Neural progenitor cell (in vitro differentiated cells): ENCODE data around the gene MCTP2. TPM values are rescaled to one million over a fixed set of nuclear protein-coding genes. Genes with fewer than 3 reads are reported as not detected.
A peak's percentile ranks its signal among the peaks of the same experiment; 100 is the strongest.

ENCODE experiments used
- DNase-seq: peaks from one replicate; pipeline ENCODE4 v3.0.0-alpha.2; 2016; ENCODE audit warnings: low spot score
- H2AFZ ChIP-seq: fragments of 200-600 bp; sonication (generic); replicated peaks from 2 replicates; pipeline ENCODE4 v1.6.1; 2016; ENCODE audit warnings: antibody characterized with exemption
- H3F3A ChIP-seq: fragments of 200-600 bp; sonication (generic); 2 replicates; pipeline ENCODE4 v1.6.1; 2016; ENCODE audit warnings: antibody characterized with exemption, low read depth
- H3K27ac ChIP-seq: fragments of 200-600 bp; sonication (generic); 2 replicates; pipeline ENCODE4 v1.5.1; 2016; ENCODE audit warnings: mild to moderate bottlenecking
- H3K27me3 ChIP-seq: fragments of 200-600 bp; sonication (generic); 2 replicates; pipeline ENCODE4 v1.6.1; 2016; ENCODE audit warnings: mild to moderate bottlenecking, moderate library complexity
- H3K36me3 ChIP-seq: fragments of 200-600 bp; sonication (generic); 2 replicates; pipeline ENCODE4 v1.5.1; 2016
- H3K4me1 ChIP-seq: fragments of 200-600 bp; sonication (generic); 2 replicates; pipeline ENCODE4 v1.6.1; 2016; ENCODE audit warnings: mixed run types
- H3K4me2 ChIP-seq: fragments of 200-600 bp; sonication (generic); 2 replicates; pipeline ENCODE4 v1.6.1; 2016
- H3K4me3 ChIP-seq: fragments of 200-600 bp; sonication (generic); 2 replicates; pipeline ENCODE4 v1.5.1; 2016
- H3K79me2 ChIP-seq: fragments of 200-600 bp; sonication (generic); 2 replicates; pipeline ENCODE4 v1.6.1; 2016; ENCODE audit warnings: low read depth
- H3K9ac ChIP-seq: fragments of 200-600 bp; sonication (generic); 2 replicates; pipeline ENCODE4 v1.6.1; 2016
- H3K9me3 ChIP-seq: fragments of 200-600 bp; sonication (generic); 2 replicates; pipeline ENCODE4 v1.5.1; 2016; ENCODE audit warnings: low read depth
- H4K20me1 ChIP-seq: fragments of 200-600 bp; sonication (generic); 2 replicates; pipeline ENCODE4 v1.6.1; 2016; ENCODE audit warnings: low read depth
- H3K27ac Mint-ChIP-seq: 3 replicates; pipeline ENCODE4 v1.8.0; 2021; ENCODE audit warnings: mixed read lengths
- H3K27me3 Mint-ChIP-seq: 2 replicates; pipeline ENCODE4 v1.8.0; 2022; ENCODE audit warnings: low read depth, mild to moderate bottlenecking, inconsistent platforms, moderate library complexity, mixed read lengths; ENCODE audit not compliant: insufficient read depth
- H3K36me3 Mint-ChIP-seq: 3 replicates; pipeline ENCODE4 v1.8.0; 2021; ENCODE audit warnings: mixed read lengths
- H3K4me1 Mint-ChIP-seq: 3 replicates; pipeline ENCODE4 v1.8.0; 2021; ENCODE audit warnings: mixed read lengths
- H3K4me3 Mint-ChIP-seq: 3 replicates; pipeline ENCODE4 v1.8.0; 2021; ENCODE audit warnings: mild to moderate bottlenecking, moderate library complexity, mixed read lengths
- H3K9me3 Mint-ChIP-seq: 3 replicates; pipeline ENCODE4 v1.8.0; 2020; ENCODE audit warnings: mixed read lengths
- EZH2 ChIP-seq: fragments of 200-600 bp; sonication (generic); IDR thresholded peaks from 2 replicates; pipeline ENCODE4 v1.6.1; 2017; ENCODE audit warnings: antibody characterized with exemption, mild to moderate bottlenecking, moderate library complexity
- EZH2phosphoT487 ChIP-seq: fragments of 200-600 bp; sonication (generic); IDR thresholded peaks from 2 replicates; pipeline ENCODE4 v1.6.1; 2017; ENCODE audit warnings: antibody characterized with exemption
- total RNA-seq: library from RNA; depleted of rRNA; stranded (reverse); fragments of >200 nt; gene quantifications from 2 replicates; pipeline ENCODE4 v1.2.3, GENCODE V29; 2015; ENCODE audit warnings: low replicate concordance
- TF ChIP-seq, protein P1 (sequence below): fragments of 200-600 bp; sonication (generic); IDR thresholded peaks from 2 replicates; pipeline ENCODE4 v1.5.1; 2017; ENCODE audit warnings: antibody characterized with exemption, mild to moderate bottlenecking

The MCTP2 gene
- total RNA-seq, 1 donor from 2014 or later, result 0.17 TPM

DNA sequence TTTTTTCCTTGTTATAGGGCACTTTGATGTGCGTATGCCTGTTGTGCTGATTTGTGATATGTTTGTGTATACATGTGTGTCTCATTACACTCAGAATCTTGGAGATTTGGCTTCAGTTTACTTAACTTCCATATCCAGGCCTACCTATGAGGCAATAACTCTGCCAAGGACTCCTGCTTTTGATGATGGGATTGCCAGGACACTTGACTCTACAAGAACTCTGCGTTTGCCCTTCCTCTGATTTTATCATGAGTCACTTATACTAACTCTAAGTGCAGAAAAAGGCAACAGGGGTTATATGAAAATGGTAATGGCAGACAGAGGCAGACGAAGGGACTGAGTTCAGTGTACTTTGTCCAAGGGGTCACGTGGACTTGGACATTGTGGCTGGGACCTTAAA lies 33.6 kb downstream of the MCTP2 start:
- Histone ChIP-seq H3K27ac (no peak overlapping the region), H3K9ac (no peak overlapping the region), H2AFZ (no peak overlapping the region), H3K36me3 (no peaks in the 10 kb centered on the region), H3K4me1 (no peaks in the 10 kb centered on the region), H3K79me2 (no peaks in the 10 kb centered on the region), H3K4me2 (no peak overlapping the region), H3K4me3 (no peak overlapping the region), H3K9me3 (no peaks in the 10 kb centered on the region), H3F3A (no peaks in the 10 kb centered on the region), H4K20me1 (no peaks in the 10 kb centered on the region), H3K27me3 (no peaks in the 10 kb centered on the region)
- Mint-ChIP-seq H3K36me3 (no peaks in the 10 kb centered on the region), H3K4me1 (no peaks in the 10 kb centered on the region), H3K4me3 (no peak overlapping the region), H3K9me3 (no peaks in the 10 kb centered on the region), H3K27ac (no peak overlapping the region), H3K27me3 (peaks cover 2% of the 10 kb centered on the region)
- DNase-seq, result no peak
- no peak for TF ChIP-seq EZH2phosphoT487
- no peak for TF ChIP-seq EZH2
- TF ChIP-seq, protein P1, sequence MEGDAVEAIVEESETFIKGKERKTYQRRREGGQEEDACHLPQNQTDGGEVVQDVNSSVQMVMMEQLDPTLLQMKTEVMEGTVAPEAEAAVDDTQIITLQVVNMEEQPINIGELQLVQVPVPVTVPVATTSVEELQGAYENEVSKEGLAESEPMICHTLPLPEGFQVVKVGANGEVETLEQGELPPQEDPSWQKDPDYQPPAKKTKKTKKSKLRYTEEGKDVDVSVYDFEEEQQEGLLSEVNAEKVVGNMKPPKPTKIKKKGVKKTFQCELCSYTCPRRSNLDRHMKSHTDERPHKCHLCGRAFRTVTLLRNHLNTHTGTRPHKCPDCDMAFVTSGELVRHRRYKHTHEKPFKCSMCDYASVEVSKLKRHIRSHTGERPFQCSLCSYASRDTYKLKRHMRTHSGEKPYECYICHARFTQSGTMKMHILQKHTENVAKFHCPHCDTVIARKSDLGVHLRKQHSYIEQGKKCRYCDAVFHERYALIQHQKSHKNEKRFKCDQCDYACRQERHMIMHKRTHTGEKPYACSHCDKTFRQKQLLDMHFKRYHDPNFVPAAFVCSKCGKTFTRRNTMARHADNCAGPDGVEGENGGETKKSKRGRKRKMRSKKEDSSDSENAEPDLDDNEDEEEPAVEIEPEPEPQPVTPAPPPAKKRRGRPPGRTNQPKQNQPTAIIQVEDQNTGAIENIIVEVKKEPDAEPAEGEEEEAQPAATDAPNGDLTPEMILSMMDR, result no peak

DNA sequence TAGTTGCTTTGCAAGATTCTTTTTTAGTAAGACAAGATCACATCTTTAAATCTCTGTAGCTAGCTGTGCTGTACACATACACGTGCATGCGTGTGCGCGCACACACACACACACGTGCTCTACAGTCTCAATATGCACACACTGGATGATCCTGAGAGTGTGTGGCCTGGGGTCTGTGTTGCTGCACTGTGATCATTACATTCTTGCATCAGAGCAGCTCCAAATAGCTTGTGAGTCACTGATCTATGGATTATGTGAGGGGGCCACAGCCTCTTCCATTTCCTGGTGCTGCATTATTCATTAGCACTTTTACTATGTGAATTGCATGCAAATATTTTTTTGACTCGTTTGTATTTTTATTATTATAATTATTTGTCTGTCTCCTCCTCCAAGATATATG lies 34.6 kb downstream of the MCTP2 start:
- DNase-seq, result no peak
- Histone ChIP-seq H3K4me3 (no peak overlapping the region), H3F3A (no peaks in the 10 kb centered on the region), H3K27me3 (no peaks in the 10 kb centered on the region), H3K4me2 (no peak overlapping the region), H3K27ac (no peak overlapping the region), H3K9me3 (no peaks in the 10 kb centered on the region), H3K36me3 (no peaks in the 10 kb centered on the region), H2AFZ (no peak overlapping the region), H3K79me2 (no peaks in the 10 kb centered on the region), H3K4me1 (no peaks in the 10 kb centered on the region), H3K9ac (no peak overlapping the region), H4K20me1 (no peaks in the 10 kb centered on the region)
- no peaks in the 10 kb centered on the region for H3K9me3 Mint-ChIP-seq
- H3K4me3 Mint-ChIP-seq, result no peak overlapping the region
- H3K27ac Mint-ChIP-seq, result no peak overlapping the region
- H3K4me1 Mint-ChIP-seq, result no peaks in the 10 kb centered on the region
- no peak for TF ChIP-seq EZH2phosphoT487
- TF ChIP-seq, protein P1, result no peak
- no peak for TF ChIP-seq EZH2
- H3K36me3 Mint-ChIP-seq, result no peaks in the 10 kb centered on the region
- H3K27me3 Mint-ChIP-seq, result peaks cover 2% of the 10 kb centered on the region

DNA sequence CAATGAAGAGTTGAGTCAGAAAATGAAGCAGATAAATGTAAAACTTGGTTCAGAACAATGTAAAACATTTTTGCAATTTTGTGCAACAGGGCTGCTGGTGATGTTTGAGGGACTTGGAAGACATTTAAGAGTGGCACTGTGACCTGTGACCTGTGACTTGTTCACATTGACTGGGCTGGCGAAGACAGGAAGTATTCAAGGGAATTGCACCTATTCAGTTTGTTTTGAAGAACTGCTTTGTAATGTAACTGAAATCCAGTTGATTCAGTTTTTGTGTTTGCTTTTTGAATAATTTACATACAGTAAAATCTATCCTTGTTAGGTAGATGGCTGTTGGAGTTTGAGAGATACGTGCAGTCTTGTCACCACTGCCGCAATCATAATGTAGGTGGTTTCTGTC lies 35.4 kb downstream of the MCTP2 start:
- Histone ChIP-seq H3K27me3 (no peaks in the 10 kb centered on the region), H3K79me2 (no peaks in the 10 kb centered on the region), H3K9ac (no peak overlapping the region), H3K27ac (no peak overlapping the region), H3K9me3 (no peaks in the 10 kb centered on the region), H3F3A (no peaks in the 10 kb centered on the region), H3K4me3 (no peak overlapping the region), H4K20me1 (no peaks in the 10 kb centered on the region), H3K4me1 (no peaks in the 10 kb centered on the region), H3K36me3 (no peaks in the 10 kb centered on the region), H3K4me2 (no peak overlapping the region), H2AFZ (peak overlapping the region; percentile 5)
- H3K9me3 Mint-ChIP-seq, result no peaks in the 10 kb centered on the region
- no peaks in the 10 kb centered on the region for H3K4me1 Mint-ChIP-seq
- H3K27ac Mint-ChIP-seq, result no peak overlapping the region
- H3K36me3 Mint-ChIP-seq, result no peaks in the 10 kb centered on the region
- TF ChIP-seq EZH2phosphoT487, result no peak
- TF ChIP-seq, protein P1, result no peak
- TF ChIP-seq EZH2, result no peak
- no peak for DNase-seq
- no peak overlapping the region for H3K4me3 Mint-ChIP-seq
- H3K27me3 Mint-ChIP-seq, result peaks cover 2% of the 10 kb centered on the region

DNA sequence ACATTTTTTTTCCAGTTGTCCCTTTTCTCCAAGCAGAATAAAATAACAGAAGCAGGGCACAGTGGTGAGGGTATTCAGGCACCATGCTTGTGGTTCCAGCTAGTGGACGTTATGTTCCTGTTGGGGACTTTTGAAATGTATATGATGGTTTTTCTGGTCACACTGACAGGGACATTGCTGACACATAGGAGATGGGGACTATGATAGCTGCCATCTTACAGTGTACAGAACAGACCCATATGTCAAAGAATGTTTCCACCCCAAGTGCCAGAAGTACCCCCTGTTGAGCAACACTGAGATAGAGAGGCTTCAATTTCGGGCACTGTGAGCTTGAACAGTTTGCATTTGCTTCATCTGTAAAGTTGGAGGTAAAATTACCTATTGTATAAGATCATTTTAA lies 38.6 kb downstream of the MCTP2 start:
- no peaks in the 10 kb centered on the region for H3K27me3 ChIP-seq
- no peaks in the 10 kb centered on the region for H3K9me3 ChIP-seq
- H3K9ac ChIP-seq, result no peak overlapping the region
- no peak overlapping the region for H2AFZ ChIP-seq
- H3K4me3 ChIP-seq, result no peak overlapping the region
- no peak for DNase-seq
- no peaks in the 10 kb centered on the region for H3F3A ChIP-seq
- H3K4me1 ChIP-seq, result no peaks in the 10 kb centered on the region
- H3K27me3 Mint-ChIP-seq, result no peaks in the 10 kb centered on the region
- H4K20me1 ChIP-seq, result no peaks in the 10 kb centered on the region
- no peaks in the 10 kb centered on the region for H3K9me3 Mint-ChIP-seq
- no peaks in the 10 kb centered on the region for H3K36me3 ChIP-seq
- no peak overlapping the region for H3K27ac ChIP-seq
- H3K36me3 Mint-ChIP-seq, result no peaks in the 10 kb centered on the region
- H3K4me1 Mint-ChIP-seq, result no peaks in the 10 kb centered on the region
- no peak overlapping the region for H3K4me2 ChIP-seq
- TF ChIP-seq EZH2 (no peak), EZH2phosphoT487 (no peak)
- TF ChIP-seq, protein P1, result no peak
- no peak overlapping the region for H3K27ac Mint-ChIP-seq
- no peak overlapping the region for H3K4me3 Mint-ChIP-seq
- no peaks in the 10 kb centered on the region for H3K79me2 ChIP-seq
